Peyer's patch (tissue), 4 donors: ENCODE data around the gene BNIP3.

Experiments used
- CTCF ChIP-seq, 6 experiments: fragments of 450-650 bp in 4 of 6; fragments of 200-600 bp in 2 of 6; sonication (generic) in 1 of 6; IDR thresholded peaks; one replicate each; pipeline ENCODE4 v1.5.1; 2017 to 2019; ENCODE audit warnings: antibody characterized with exemption in 6 of 6, mild to moderate bottlenecking in 3 of 6, moderate library complexity in 1 of 6
- POLR2A ChIP-seq, 2 donors: fragments of 450-650 bp; IDR thresholded peaks; one replicate each; pipeline ENCODE4 v1.5.1; 2017; ENCODE audit warnings: antibody characterized with exemption in 2 of 2, mild to moderate bottlenecking in 2 of 2, moderate library complexity in 2 of 2

GRCh38 chr10:131948501-131948900 is 33.2 kb downstream of the BNIP3 start:
- TF ChIP-seq CTCF (IDR thresholded peaks at IDR 0.05) (no peak), POLR2A (IDR thresholded peaks at IDR 0.05) (no peak)
